ENCODE results near the gene ESYT2.

GRCh38 chr7:158695726-158696452 lies 133.4 kb downstream of the ESYT2 start:
- TF ChIP-seq CTCF (IDR thresholded peaks at IDR 0.05; ENCODE audit: low read length) (0 out of 2 replicates have a peak, but pooled peaks have one; percentile 19), EZH2 (optimal IDR thresholded peaks at IDR 0.05; ENCODE audit: low read depth, low read length) (no peak), EZH2phosphoT487 (IDR thresholded peaks at IDR 0.05; ENCODE audit: low read length) (no peak)
